H1 (cell line): ENCODE data around the gene INO80. TPM values are rescaled to one million over a fixed set of nuclear protein-coding genes. Genes with fewer than 3 reads are reported as not detected.
A peak's percentile ranks its signal among the peaks of the same experiment; 100 is the strongest.

Source experiments
- CTCF ChIA-PET: fragments of 300-600 bp; sonication (Branson Sonifier 250); formaldehyde crosslinking; loops from one replicate; lab custom pipeline; 2021; ENCODE audit not compliant: partially characterized antibody; lab: Charles Lee
- POLR2A ChIA-PET: fragments of 300-600 bp; sonication (Branson Sonifier 250); formaldehyde crosslinking; loops from one replicate; lab custom pipeline; 2021; ENCODE audit warnings: inconsistent platforms; ENCODE audit not compliant: partially characterized antibody; lab: Charles Lee
- DNase-seq, 2 experiments: peaks; one replicate each; pipeline versions ENCODE4 v3.0.0 to v3.0.0-alpha.2; 2010 to 2022; ENCODE audit warnings: low spot score in 2 of 2, low read depth in 1 of 2, mixed read lengths in 1 of 2
- FAIRE-seq: peaks from 2 replicates; lab custom pipeline; 2011; peaks lifted over from hg19 to GRCh38; lab: Jason Lieb, UNC
- H2AFZ ChIP-seq: 2 replicates; pipeline ENCODE4 v1.8.1; 2012; ENCODE audit warnings: low read length, inconsistent platforms
- H2AK5ac ChIP-seq: 2 replicates; pipeline ENCODE4 v1.6.1; 2013; ENCODE audit warnings: low read depth, low read length
- H2BK120ac ChIP-seq: replicated peaks from 2 replicates; pipeline ENCODE3; 2013; ENCODE audit warnings: low read depth, low read length, inconsistent platforms
- H2BK12ac ChIP-seq: 2 replicates; pipeline ENCODE4 v1.6.1; 2013; ENCODE audit warnings: low read depth, low read length
- H2BK15ac ChIP-seq: 2 replicates; pipeline ENCODE4 v1.6.1; 2013; ENCODE audit warnings: low read length
- H2BK20ac ChIP-seq: 2 replicates; pipeline ENCODE4 v1.6.1; 2013; ENCODE audit warnings: low read length
- H2BK5ac ChIP-seq: 2 replicates; pipeline ENCODE4 v1.6.1; 2013; ENCODE audit warnings: low read depth, low read length
- H3K14ac ChIP-seq: 2 replicates; pipeline ENCODE4 v1.6.1; 2013; ENCODE audit warnings: inconsistent platforms; ENCODE audit not compliant: insufficient read length
- H3K18ac ChIP-seq: 2 replicates; pipeline ENCODE4 v1.6.1; 2013; ENCODE audit warnings: low read length; ENCODE audit errors: extremely low read depth
- H3K23ac ChIP-seq: 2 replicates; pipeline ENCODE4 v1.6.1; 2013; ENCODE audit warnings: inconsistent platforms; ENCODE audit not compliant: insufficient read length
- H3K23me2 ChIP-seq: 2 replicates; pipeline ENCODE4 v1.6.1; 2013; ENCODE audit warnings: low read depth, low read length
- H3K27ac ChIP-seq: 2 replicates; pipeline ENCODE4 v1.6.1; 2011; ENCODE audit warnings: low read depth, low read length, inconsistent platforms
- H3K27me3 ChIP-seq, 4 experiments: replicated peaks in 1 of 4; 1 replicate in 1 of 4; 2 replicates in 3 of 4; pipeline versions ENCODE4 v1.6.1 to v1.8.1; 2011 to 2013; ENCODE audit warnings: low read length in 3 of 4, mild to moderate bottlenecking in 3 of 4, inconsistent platforms in 2 of 4, mixed read lengths in 2 of 4, moderate library complexity in 1 of 4; ENCODE audit not compliant: control insufficient read depth in 3 of 4, insufficient read depth in 3 of 4; ENCODE audit errors: extremely low read depth in 1 of 4
- H3K36me3 ChIP-seq, 4 experiments: 2 replicates each; pipeline versions ENCODE4 v1.6.1 to v1.8.1; 2011 to 2013; ENCODE audit warnings: mild to moderate bottlenecking in 4 of 4, low read length in 3 of 4, moderate library complexity in 2 of 4, control low read depth in 1 of 4, inconsistent platforms in 1 of 4; ENCODE audit not compliant: insufficient read depth in 4 of 4, control insufficient read depth in 2 of 4
- H3K4ac ChIP-seq: replicated peaks from 2 replicates; pipeline ENCODE3; 2013; ENCODE audit warnings: low read length, low read depth, mixed read lengths, inconsistent platforms; ENCODE audit not compliant: insufficient read length
- H3K4me1 ChIP-seq, 4 experiments: replicated peaks in 1 of 4; 1 replicate in 1 of 4; 2 replicates in 3 of 4; pipeline versions ENCODE4 v1.6.1 to v1.8.1; 2011 to 2013; ENCODE audit warnings: low read length in 3 of 4, inconsistent platforms in 2 of 4, mixed read lengths in 1 of 4; ENCODE audit not compliant: insufficient read depth in 4 of 4, control insufficient read depth in 3 of 4
- H3K4me2 ChIP-seq, 2 experiments: 2 replicates each; pipeline versions ENCODE4 v1.6.1 to v1.8.1; 2011 to 2013; ENCODE audit warnings: low read depth in 2 of 2, low read length in 2 of 2, control low read depth in 1 of 2, inconsistent platforms in 1 of 2, mild to moderate bottlenecking in 1 of 2; ENCODE audit not compliant: insufficient read depth in 1 of 2
- H3K4me3 ChIP-seq, 4 experiments: fragments of 200-600, 300-600 bp in 1 of 4; sonication (generic), shearing (Covaris generic), sonication (Bioruptor Twin) in 1 of 4; 2 replicates each; pipeline versions ENCODE4 v1.5.1 to v1.8.1; 2011 to 2016; ENCODE audit warnings: low read length in 4 of 4, low read depth in 3 of 4, control low read depth in 2 of 4, inconsistent platforms in 2 of 4, mild to moderate bottlenecking in 2 of 4, mixed read lengths in 1 of 4, moderate library complexity in 1 of 4; ENCODE audit not compliant: insufficient read depth in 2 of 4; ENCODE audit errors: extremely low read depth in 1 of 4
- H3K56ac ChIP-seq: replicated peaks from 2 replicates; pipeline ENCODE3; 2013; ENCODE audit warnings: low read depth, mild to moderate bottlenecking, mixed read lengths, low read length, inconsistent platforms; ENCODE audit not compliant: insufficient read length
- H3K79me1 ChIP-seq: 2 replicates; pipeline ENCODE4 v1.6.1; 2013; ENCODE audit warnings: low read depth, low read length, control low read depth
- H3K79me2 ChIP-seq, 2 experiments: 2 replicates each; pipeline versions ENCODE4 v1.6.1 to v1.8.1; 2012 to 2013; ENCODE audit warnings: low read length in 2 of 2, mild to moderate bottlenecking in 2 of 2, inconsistent platforms in 1 of 2; ENCODE audit not compliant: insufficient read depth in 2 of 2, control insufficient read depth in 1 of 2
- H3K9ac ChIP-seq, 4 experiments: replicated peaks in 1 of 4; 1 replicate in 1 of 4; 2 replicates in 3 of 4; pipeline versions ENCODE4 v1.6.1 to v1.8.1; 2011 to 2013; ENCODE audit warnings: low read depth in 3 of 4, low read length in 3 of 4, control low read depth in 2 of 4, mild to moderate bottlenecking in 2 of 4, moderate library complexity in 2 of 4, inconsistent platforms in 1 of 4; ENCODE audit errors: extremely low read depth in 1 of 4
- H3K9me3 ChIP-seq, 2 experiments: 2 replicates each; pipeline versions ENCODE4 v1.6.1 to v1.8.1; 2012 to 2013; ENCODE audit warnings: mild to moderate bottlenecking in 2 of 2, moderate library complexity in 2 of 2, control low read depth in 1 of 2, inconsistent platforms in 1 of 2, low read depth in 1 of 2, low read length in 1 of 2, mixed read lengths in 1 of 2; ENCODE audit not compliant: insufficient read depth in 2 of 2
- H4K20me1 ChIP-seq, 2 experiments: replicated peaks in 1 of 2; 2 replicates each; pipeline versions ENCODE3 to v1.8.1; 2011 to 2013; ENCODE audit warnings: inconsistent platforms in 2 of 2, low read length in 2 of 2, mild to moderate bottlenecking in 1 of 2; ENCODE audit not compliant: insufficient read depth in 2 of 2, control insufficient read depth in 1 of 2
- H4K5ac ChIP-seq: 2 replicates; pipeline ENCODE4 v1.6.1; 2013; ENCODE audit warnings: low read length, low read depth, mixed read lengths, inconsistent platforms; ENCODE audit not compliant: insufficient read length
- H4K8ac ChIP-seq: 2 replicates; pipeline ENCODE4 v1.8.0; 2013; ENCODE audit warnings: mild to moderate bottlenecking, moderate library complexity, low read length, inconsistent platforms; ENCODE audit not compliant: insufficient read depth; ENCODE audit errors: extremely low read depth
- H4K91ac ChIP-seq: replicated peaks from 2 replicates; pipeline ENCODE3; 2013; ENCODE audit warnings: low read length, mixed read lengths, inconsistent platforms; ENCODE audit not compliant: insufficient read length
- BCL11A ChIP-seq, 2 experiments: IDR thresholded peaks; one replicate each; pipeline ENCODE4 v1.6.1; 2011; ENCODE audit warnings: low read depth in 2 of 2, low read length in 2 of 2, mild to moderate bottlenecking in 2 of 2
- CBX5 ChIP-seq: fragments of 300-800, 300-1000 bp; sonication (generic); IDR thresholded peaks from 2 replicates; pipeline ENCODE4 v1.7.1; 2016; ENCODE audit warnings: antibody characterized with exemption, low read length, low read depth
- E2F6 ChIP-seq: IDR thresholded peaks from 2 replicates; pipeline ENCODE4 v1.6.1; 2012; ENCODE audit warnings: inconsistent platforms
- FOSL1 ChIP-seq: IDR thresholded peaks from 2 replicates; pipeline ENCODE4 v1.6.1; 2011; ENCODE audit warnings: mild to moderate bottlenecking, low read depth, low read length, moderate library complexity; ENCODE audit not compliant: insufficient read depth
- GTF2F1 ChIP-seq: IDR thresholded peaks from 2 replicates; pipeline ENCODE4 v1.6.1; 2012; ENCODE audit warnings: low read depth, low read length, improper control_type of control experiment, borderline replicate concordance
- HDAC2 ChIP-seq, 2 experiments: fragments of 300-600 bp in 1 of 2; sonication (generic) in 1 of 2; IDR thresholded peaks; 2 replicates each; pipeline ENCODE4 v1.6.1; 2011 to 2012; ENCODE audit warnings: low read depth in 2 of 2, low read length in 2 of 2, mild to moderate bottlenecking in 2 of 2, moderate library complexity in 2 of 2, borderline replicate concordance in 1 of 2, inconsistent platforms in 1 of 2
- HDAC6 ChIP-seq: IDR thresholded peaks from one replicate; pipeline ENCODE4 v1.7.1; 2012; ENCODE audit warnings: low read depth, mild to moderate bottlenecking, inconsistent platforms, low read length, moderate library complexity
- JUND ChIP-seq: IDR thresholded peaks from 2 replicates; pipeline ENCODE4 v1.6.1; 2011; ENCODE audit warnings: mild to moderate bottlenecking, improper control_type of control experiment, low read length
- KDM5A ChIP-seq: fragments of 200-600 bp; IDR thresholded peaks from 2 replicates; pipeline ENCODE4 v1.7.1; 2012; ENCODE audit warnings: mild to moderate bottlenecking, low read length, inconsistent platforms, mixed read lengths
- NANOG ChIP-seq: IDR thresholded peaks from 2 replicates; pipeline ENCODE4 v1.6.1; 2011; ENCODE audit warnings: low read length, low read depth, mild to moderate bottlenecking, inconsistent platforms; ENCODE audit not compliant: insufficient read depth, poor library complexity, severe bottlenecking
- NRF1 ChIP-seq: IDR thresholded peaks from 2 replicates; pipeline ENCODE4 v1.6.1; 2011; ENCODE audit warnings: mild to moderate bottlenecking, low read depth, low read length, improper control_type of control experiment
- POLR2A ChIP-seq, 2 experiments: IDR thresholded peaks; 1 replicate in 1 of 2; 2 replicates in 1 of 2; pipeline ENCODE4 v1.6.1; 2011; ENCODE audit warnings: low read depth in 2 of 2, low read length in 2 of 2, mild to moderate bottlenecking in 2 of 2; ENCODE audit errors: control extremely low read depth in 1 of 2
- RAD21 ChIP-seq, 2 experiments: IDR thresholded peaks in 1 of 2; conservative IDR thresholded peaks in 1 of 2; 2 replicates each; pipeline ENCODE4 v1.6.1; 2011; ENCODE audit warnings: low read depth in 2 of 2, low read length in 2 of 2, improper control_type of control experiment in 1 of 2, inconsistent platforms in 1 of 2, mild to moderate bottlenecking in 1 of 2, moderate library complexity in 1 of 2
- ZNF274 ChIP-seq: IDR thresholded peaks from 2 replicates; pipeline ENCODE4 v1.7.0; 2012; ENCODE audit warnings: low read length, borderline replicate concordance; ENCODE audit errors: extremely low read depth
- WGBS, 2 experiments: shearing (Covaris generic) in 1 of 2; methylation state at CpG; one replicate each; pipeline versions ENCODE4 v1.1.6 to v1.1.7; 2013 to 2015; ENCODE audit warnings: low lambda C conversion rate in 2 of 2, mixed read lengths in 2 of 2, inconsistent platforms in 1 of 2, low coverage in 1 of 2, missing lambda C conversion rate in 1 of 2; ENCODE audit not compliant: insufficient replicate concordance in 2 of 2, insufficient coverage in 1 of 2, insufficient read length in 1 of 2; ENCODE audit errors: extremely low coverage in 1 of 2, missing lambda C conversion rate in 1 of 2; 5-methylcytosine and 5-hydroxymethylcytosine counted together
- polyA plus RNA-seq, 7 experiments: library from polyadenylated mRNA; depleted of rRNA in 3 of 7; stranded (reverse) in 5 of 7; unstranded in 2 of 7; fragments of >200 nt in 5 of 7; fragments of 200-250 nt in 2 of 7; gene quantifications; 1 replicate in 5 of 7; 2 replicates in 1 of 7; 4 replicates in 1 of 7; pipeline versions ENCODE4 v1.2.1 to v1.2.3, GENCODE V29; 2011 to 2013; ENCODE audit warnings: missing spikeins in 2 of 7, mixed read lengths in 2 of 7
- total RNA-seq: library from RNA; stranded (reverse); fragmentation: NEBNext Ultra II Directional; extraction: Animal tissue kit (Norgen Biotek cat#: 25700); gene quantifications from 2 replicates; pipeline ENCODE4 v1.2.1, GENCODE V29; 2021

The INO80 gene
- total and polyA plus RNA-seq, 2 of the 8 experiments (the other 6 are each of a cell fraction or from before 2014, with no cell fraction given), result 4.3 to 24.5 TPM

GRCh38 chr15:41150279-41150678, 34.2 kb upstream of the INO80 start:
- no peaks in the 10 kb centered on the region for H3K4me1 ChIP-seq
- no peak overlapping the region for H2BK20ac ChIP-seq
- H3K4me2 ChIP-seq, result no peak overlapping the region
- no peak overlapping the region for H2BK12ac ChIP-seq
- no peaks in the 10 kb centered on the region for H4K20me1 ChIP-seq
- no peaks in the 10 kb centered on the region for H3K79me2 ChIP-seq
- H3K23me2 ChIP-seq, result no peaks in the 10 kb centered on the region
- H3K27ac ChIP-seq, result no peak overlapping the region
- H3K14ac ChIP-seq, result no peak overlapping the region
- no peaks in the 10 kb centered on the region for H3K79me1 ChIP-seq
- no peaks in the 10 kb centered on the region for H3K27me3 ChIP-seq
- ChIA-PET CTCF (no interaction called here), POLR2A (no interaction called here)
- no peaks in the 10 kb centered on the region for H3K36me3 ChIP-seq
- H3K4me3 ChIP-seq, result no peak overlapping the region
- no peak overlapping the region for H2BK120ac ChIP-seq
- peaks cover 0 to 7% of the 10 kb centered on the region in 2 experiments; a peak in 1 of 4 replicates for H3K9me3 ChIP-seq
- WGBS, 2 experiments, result 86% methylated on average over 4 of the region's 4 CpGs; no CpG with 5 or more reads in 1 of the 2 experiments
- H2BK5ac ChIP-seq, result no peak overlapping the region
- no peak overlapping the region for H2BK15ac ChIP-seq
- H4K91ac ChIP-seq, result no peak overlapping the region
- H2AK5ac ChIP-seq, result no peak overlapping the region
- H3K9ac ChIP-seq, result no peak overlapping the region
- H4K5ac ChIP-seq, result no peak overlapping the region
- DNase-seq (no peak), FAIRE-seq (no peak)
- H4K8ac ChIP-seq, result no peak overlapping the region
- no peak overlapping the region for H3K56ac ChIP-seq
- no peak overlapping the region for H3K23ac ChIP-seq
- no peak overlapping the region for H3K18ac ChIP-seq
- H3K4ac ChIP-seq, result no peak overlapping the region
- H2AFZ ChIP-seq, result peak overlapping the region; percentile 81; the same call in 1 of the 2 replicates
- TF ChIP-seq BCL11A (IDR thresholded peaks at IDR 0.05; ENCODE audit: low read depth in 2 of 2, low read length in 2 of 2) (no peak), NANOG (no peak), JUND (no peak), CBX5 (no peak), HDAC6 (no peak), E2F6 (no peak), HDAC2 (IDR thresholded peaks at IDR 0.05; ENCODE audit: borderline replicate concordance in 1 of 2, low read depth in 2 of 2, low read length in 2 of 2) (no peak), NRF1 (no peak), KDM5A (no peak), ZNF274 (no peak), GTF2F1 (no peak), FOSL1 (no peak), POLR2A (IDR thresholded peaks at IDR 0.05; ENCODE audit: control extremely low read depth in 1 of 2, low read depth in 2 of 2, low read length in 2 of 2) (no peak), RAD21 (IDR thresholded peaks at IDR 0.05 in 1 of 2, conservative IDR thresholded peaks at IDR 0.05 in 1 of 2; ENCODE audit: low read depth in 2 of 2, low read length in 2 of 2) (no peak)
